ENCODE data around the gene IL31.
"Not testable (repeated sequence)": the region's sequence is repeated elsewhere in the genome, so short reads cannot be mapped to it uniquely, and the experiment has no call there.

Gene IL31

DNA sequence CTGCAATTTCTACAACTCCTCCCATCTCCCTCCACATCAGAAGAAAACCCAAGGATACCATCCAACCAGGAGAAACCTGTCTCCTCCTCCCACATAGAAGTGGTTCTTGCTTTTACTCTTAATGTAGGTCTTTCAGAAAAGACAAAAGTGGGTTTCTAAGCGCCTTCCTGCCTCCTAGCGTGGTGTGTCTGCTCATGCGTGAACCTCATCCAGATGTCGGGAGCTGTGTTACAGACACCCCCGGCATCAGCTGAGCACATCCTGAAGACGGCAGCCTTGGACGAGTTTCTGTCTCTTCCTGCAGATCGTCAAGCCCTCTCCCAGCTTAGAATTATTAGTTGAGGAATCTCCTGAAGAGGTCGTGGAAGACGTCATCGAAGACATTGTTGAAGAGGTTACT lies 18.4 kb upstream of the IL31 start:
- DNase-seq (ENCODE audit: low spot score): no peak

DNA sequence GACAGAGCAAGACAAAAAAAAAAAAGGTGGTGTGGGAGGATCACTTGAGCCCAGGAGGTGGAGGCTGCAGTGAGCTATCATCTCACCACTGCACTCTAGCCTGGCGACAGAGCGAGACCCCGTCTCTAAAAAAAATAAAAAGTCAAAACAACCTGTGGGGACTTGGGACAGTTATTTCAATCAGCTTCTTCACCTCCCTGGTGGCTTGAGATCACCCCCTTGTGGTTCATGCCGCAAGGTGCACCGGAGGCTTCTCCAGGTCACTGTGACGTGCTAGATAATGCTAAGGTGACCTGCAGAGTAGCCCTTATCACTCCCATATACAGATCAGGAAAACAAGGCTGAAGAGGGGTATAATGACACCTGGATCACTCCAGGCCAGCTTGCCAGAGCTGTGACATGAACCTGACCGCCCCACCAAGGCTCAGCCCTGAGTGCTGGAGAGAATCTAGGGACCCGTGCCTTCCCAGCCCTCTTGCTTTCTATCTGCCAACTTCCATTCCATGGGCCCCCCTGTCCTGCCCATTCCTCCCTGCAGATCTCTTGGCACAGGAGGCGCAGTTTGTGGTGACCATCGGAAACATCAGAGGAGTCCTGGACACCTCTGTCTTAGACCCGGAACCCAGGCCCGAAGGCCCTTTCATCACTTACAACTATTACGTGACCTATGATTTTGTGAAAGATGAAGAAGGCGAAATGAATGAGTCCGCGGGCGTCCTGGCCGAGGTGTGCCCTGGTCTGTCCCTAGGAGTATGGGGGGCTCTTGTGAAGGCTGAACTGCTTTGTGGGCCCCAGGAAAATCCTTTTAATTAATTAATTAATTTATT lies 17.0 kb upstream of the IL31 start:
- peak; percentile 62 for DNase-seq (ENCODE audit: low spot score)

DNA sequence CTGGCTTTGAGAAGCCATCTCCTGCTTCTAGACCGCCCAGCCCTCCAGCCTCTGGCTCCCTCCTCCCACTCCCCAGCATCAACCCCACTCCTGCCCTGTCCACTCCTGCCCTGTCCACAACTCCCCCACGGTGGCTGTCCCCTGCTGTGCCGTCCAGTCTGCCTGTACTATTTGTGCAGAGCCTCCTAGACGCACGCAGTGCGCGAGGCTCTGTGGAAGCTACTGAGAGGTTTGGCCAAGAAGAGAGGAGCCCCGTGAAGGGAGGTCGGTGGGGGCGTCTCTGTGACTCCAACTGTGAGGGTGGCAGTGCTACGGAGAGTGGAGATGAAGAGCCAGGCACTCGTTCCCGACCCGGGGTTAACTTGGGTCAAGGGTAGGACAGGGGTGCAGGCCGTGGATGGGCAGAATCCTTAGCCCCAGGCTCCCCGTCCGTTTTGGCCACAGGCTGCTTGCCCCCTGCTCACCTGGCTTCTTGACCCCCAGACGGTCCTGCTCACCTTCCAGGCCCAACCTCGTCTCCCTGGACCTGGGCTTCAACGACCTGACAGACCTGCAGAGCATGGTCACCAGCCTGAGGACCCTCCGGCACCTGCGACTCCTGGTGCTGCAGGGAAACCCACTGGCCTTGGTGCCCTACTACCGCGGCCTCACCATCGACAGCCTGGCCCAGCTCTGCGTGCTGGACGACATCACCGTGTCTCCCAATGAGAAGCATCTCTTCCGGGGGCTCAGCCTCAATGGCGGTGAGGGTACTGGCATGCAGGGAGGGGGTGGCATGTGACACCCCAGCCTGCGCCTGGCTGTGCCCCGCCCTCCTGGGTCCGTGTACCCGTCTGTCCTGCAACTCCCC lies 15.8 kb upstream of the IL31 start:
- DNase-seq (ENCODE audit: low spot score): no peak

DNA sequence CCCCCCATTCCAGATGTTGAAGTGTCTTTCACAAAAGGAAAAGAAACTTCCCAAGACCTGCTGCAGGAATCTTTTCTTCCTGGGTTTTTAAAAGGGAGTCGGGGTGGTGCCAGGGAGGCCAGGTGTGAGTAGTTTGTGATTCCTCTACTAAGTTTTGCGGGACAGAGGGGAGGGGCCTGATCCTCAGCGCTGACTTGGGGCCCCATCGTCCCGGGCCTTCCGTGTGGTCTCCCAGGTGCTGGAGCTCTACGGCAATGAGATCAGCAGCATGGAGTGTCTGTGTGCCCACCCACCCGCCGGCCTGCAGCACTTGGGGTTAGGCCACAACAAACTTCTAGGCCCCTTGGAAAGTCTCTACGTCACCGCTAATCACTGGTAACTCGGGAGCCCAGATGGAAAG lies 13.4 kb upstream of the IL31 start:
- DNase-seq (ENCODE audit: low spot score): no peak

DNA sequence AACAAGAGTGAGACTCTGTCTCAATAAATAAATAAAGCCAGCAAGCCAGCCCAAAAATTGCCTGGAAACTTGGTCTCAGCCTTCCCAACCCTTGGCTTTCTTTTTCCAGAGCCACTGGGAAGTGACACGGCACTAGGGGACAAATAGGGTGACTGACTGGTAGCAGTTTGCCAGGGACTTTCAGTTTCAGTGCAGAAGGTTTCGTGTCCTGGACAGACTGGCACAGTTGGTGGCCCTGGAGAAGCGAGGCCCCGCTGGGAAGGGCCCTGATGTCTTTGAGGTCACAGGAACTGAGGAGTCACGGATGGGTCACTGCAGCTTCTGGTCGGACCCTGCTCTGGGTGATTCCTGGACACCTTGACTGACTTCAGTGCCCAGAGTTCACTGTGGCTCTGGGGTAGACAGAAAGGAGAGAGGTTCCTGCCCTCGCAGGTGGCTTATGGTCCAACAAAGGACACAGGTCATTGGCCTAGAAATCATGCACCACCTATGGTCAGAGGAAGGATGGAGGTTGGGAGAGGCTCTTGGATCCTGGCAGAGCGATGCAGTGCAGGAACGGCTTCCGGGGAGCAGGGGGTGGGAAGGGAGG lies 11.6 kb upstream of the IL31 start:
- DNase-seq (ENCODE audit: low spot score): no peak

DNA sequence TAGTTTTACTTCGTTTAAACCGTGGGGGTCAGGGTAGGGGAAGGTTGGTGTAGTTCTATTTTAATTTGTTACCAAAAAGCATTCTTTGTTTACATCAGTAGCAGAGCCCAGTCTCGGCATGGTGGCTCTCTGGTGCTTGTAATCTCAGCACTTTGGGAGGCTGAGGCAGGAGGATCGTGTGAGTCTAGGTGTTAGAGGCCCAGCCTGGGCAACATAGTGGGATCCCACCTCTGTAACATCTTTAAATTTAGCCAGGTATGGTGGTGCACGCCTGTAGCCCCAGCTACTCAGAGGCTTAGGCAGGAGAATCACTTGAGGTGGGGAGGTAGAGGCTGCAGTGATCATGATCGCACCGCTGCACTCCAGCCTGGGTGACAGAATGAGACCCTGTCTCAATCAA lies 11.1 kb upstream of the IL31 start:
- no peak for DNase-seq (ENCODE audit: low spot score)

DNA sequence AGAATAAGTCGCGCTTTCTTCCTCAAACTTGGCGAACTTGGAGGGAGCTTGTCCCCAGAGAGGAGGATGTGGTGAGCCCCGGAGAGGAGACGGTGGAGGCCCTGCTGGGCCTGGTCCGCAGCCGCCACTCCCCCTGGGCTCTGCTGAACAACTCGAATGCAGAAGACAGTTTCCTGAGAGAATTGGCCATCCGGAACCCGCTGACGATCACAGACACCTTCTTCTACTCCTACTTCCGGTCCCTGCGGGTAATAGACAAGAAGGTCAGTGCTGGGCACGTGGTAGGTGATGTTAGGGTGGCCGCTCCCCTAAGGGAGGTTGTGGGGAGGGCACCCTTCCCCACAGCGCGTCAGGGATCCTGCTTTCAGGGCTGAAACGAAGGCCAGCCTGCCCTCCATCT lies 10.5 kb upstream of the IL31 start:
- DNase-seq (ENCODE audit: low spot score): no peak

DNA sequence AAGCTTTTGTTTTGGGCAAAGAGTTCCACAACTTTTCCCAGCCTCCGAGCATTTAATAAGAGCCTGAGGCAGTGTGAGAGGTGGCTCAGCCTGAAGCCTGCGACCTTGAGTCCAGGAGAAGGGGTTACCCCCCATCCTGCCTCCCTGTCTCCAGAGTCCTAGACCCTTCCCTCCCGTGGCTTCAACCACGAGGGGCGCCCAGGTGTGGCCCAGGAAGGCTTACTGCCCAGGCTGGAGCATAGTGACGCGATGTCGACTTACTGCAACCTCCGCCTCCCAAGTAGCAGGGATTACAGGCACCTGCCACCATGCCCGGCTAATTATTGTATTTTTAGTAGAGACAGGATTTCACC lies 9.5 kb upstream of the IL31 start:
- DNase-seq (ENCODE audit: low spot score): no peak

DNA sequence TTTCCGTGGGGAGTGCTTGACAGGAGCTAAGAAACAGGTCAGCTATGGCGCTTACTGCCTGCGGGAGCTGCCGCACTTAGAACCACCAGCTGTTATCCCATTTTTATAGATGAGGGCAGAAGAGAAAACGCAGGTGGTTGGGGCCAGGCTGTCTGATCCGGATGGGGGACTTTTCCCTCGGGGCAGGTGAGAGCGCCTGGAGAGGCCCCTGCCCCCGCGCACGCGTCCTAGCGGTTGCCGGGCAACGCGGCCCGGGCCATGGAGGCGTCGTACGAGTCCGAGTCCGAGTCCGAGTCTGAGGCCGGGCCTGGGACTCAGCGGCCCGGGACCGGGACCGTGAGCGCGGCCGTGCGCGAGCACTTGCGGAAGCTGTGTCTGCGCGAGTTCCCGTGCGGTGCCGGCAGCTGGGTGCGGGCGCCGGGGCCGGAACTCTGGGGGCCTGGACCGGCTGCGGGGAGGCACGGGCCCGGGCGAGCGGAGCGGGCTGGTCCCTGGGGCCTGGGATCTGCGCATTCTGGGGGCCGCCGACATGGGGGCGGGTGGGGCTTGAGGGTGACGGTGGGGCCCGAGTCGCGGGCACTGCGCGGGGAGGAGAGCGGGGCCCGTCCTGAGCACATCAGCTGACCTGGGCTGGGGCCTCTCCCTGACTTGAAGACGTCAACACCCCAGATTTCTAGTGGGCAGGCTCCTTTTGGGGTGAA lies 9.0 kb upstream of the IL31 start, which contains the start of gene LRRC43:
TSS of gene LRRC43 (plus strand) at position 237 of the 701 bp plus-strand sequence. CDS start at position 259, 22 bp downstream.
- no peak for DNase-seq (ENCODE audit: low spot score)

DNA sequence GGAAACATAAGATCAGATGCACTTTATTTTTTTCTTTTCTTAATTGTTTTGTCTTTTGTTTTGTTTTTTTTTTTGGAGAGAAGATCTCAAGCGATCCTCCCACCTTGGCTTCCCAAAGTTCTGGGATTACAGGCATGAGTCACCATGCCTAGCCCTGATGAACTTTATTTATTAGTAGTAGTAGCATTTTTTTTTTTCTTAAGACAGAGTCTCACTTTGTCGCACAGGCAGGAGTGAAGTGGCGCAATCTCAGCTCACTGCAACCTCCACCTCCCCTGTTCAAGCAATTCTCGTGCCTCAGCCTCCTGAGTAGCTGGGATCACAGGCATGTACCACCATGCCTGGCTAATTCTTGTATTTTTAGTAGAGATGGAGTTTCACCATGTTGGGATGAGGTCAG lies 2.5 kb upstream of the IL31 start:
- not testable (repeated sequence) for DNase-seq (ENCODE audit: low spot score)

DNA sequence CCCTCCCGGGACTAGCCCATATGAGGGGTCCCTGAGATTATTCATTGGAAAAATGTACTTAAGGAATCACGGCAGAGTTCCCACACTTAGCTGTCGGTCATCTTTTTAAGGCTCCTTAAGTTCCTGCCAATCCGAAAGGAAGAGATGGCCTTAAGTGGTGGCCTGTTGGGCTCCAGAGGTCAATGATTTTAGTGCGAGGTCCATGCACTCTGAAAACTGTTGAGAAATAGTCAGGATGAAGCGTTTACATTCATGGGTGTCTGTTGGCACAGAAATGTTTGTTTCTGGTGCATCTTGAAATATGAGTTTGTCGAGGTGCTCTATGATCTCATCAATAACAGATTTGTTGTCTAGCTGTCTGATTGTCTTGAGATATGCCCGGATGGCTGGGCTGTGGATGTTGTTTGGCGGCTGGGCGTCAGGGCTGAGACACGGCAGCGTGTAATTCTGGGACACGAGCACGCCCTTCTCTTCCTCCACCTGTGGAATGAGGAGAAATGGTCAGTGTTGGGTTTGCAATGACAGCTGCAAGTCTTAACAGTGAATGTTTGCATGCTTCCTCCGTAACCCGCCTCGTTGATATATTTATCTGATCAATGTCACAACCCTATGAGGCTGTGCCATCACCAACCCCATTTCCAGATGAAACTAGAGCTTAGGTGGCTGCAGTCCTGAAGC lies 1.6 kb downstream of the IL31 start:
- no peak for DNase-seq (ENCODE audit: low spot score)

DNA sequence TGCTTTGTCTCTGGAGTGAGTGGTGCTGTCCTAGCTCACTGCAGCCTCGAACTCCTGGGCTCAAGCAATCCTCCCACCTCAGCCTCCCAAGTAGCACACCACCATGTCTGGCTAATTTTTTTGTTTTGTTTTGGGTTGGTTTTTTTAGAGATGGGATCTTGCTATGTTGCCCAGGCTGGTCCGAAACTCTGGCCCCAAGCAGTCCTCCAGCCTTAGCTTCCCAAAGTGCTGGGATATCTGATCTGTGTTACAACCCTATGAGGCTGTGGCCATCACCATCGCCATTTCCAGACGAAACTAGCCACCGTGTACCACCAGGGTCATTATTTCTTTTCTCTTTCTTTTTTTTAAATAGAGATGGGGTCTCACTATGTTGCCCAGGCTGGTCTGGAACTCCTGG lies 2.6 kb downstream of the IL31 start:
- DNase-seq (ENCODE audit: low spot score): no peak

DNA sequence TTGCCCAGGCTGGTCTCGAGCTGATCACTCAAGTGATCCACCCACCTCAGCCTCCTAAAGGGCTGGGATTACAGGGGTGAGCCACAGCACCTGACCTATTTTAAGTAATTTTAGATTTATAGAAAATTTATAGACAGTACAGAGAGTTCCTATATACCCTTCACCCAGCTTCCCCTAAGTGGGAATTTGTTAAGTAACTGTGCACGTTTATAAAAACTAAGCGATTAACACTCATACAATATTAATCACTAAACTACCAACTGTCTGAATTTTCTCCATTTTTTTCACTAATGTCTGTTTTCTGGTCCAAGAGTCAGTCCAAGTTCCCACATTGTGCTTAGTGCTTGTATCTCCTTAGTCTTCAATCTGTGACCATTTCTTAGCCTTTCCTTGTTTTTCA lies 5.5 kb downstream of the IL31 start:
- DNase-seq (ENCODE audit: low spot score): no peak

DNA sequence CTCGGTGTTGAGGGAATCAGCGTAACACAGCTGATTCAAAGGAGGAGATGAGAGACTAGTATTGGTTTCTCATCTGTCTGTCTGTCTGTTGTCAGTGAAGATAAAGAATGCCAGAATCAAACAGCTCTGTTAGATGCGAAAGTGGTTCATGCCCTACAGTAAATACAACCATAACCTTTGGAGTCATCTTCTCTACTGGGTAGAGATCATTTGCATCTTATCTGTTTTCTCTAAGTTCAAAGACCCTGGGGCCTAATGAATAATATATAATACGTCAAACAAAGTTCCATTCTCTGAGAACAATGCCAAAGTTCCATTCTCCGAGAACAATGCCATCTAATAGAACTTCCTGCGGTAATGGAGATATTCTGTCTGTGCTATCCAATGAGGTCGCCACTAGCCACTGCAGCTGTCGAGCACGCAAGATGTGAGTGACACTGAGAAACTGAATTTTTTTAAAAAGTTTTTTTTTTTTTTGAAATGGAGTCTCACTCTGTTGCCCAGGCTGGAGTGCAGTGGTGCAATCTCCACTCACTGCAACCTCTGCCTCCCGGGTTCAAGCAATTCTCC lies 6.6 kb downstream of the IL31 start:
- no peak for DNase-seq (ENCODE audit: low spot score)

DNA sequence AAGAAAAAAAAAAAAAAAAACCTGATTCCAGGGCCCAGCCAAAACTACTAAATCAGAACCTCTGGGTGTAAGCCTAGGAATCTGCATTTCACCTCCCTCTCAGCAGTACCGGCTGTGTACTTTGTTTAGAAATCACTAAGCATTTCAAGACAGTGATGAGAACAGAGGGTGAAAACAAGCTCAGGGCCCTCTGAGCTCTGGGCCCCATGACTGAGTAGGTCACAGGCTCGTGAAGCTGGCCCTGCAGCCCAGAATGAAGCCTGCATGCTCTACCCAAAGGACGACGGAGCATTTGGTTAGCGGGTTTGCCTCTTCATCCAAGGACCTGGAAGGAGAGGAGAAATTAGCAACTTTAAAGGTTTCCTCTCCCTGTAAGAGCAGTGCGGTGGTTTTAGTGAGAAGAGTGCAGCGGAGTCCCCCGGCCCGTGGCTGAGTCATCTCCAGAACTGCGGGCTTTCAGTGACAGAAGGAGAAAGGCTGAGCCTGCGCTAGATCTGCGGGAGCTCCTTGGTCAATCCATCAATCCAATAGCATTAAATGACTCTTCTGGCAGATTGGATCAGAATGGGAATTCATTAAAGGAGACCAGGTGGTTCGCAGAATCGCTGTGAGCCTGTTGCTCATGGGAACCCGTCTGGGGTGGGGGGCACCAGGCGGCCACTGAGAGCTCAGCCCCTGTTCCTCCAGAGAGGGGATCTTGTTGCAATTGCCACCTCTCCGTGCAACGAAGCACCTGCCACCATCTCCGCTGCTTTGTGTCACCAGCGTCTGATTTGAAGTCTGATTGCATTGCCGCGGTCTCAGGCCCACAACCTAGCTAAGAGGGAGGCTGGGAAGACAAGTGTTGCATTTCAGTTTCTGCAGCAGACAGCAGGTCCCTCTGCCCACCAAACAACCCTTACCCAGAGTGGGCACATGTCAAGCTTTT lies 7.3 kb downstream of the IL31 start:
- DNase-seq (ENCODE audit: low spot score): no peak

DNA sequence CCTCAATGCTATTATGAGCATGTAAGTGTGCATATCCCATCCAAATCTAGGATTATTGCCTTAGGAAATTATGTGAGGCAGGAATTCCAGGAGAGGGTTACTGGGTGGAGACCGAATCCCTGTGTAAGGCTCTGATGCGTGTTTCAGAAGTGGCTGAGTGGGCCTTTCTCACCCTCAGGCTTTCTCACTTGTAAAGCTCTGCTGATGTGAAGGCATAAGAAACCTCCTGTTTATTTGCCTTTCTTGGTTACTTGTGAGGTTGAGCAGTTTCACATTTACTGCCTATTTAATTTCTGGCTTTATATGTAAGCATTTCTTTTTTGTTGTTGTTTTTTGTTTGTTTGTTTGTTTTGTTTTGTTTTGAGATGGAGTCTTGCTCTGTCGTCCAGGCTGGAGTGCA lies 11.0 kb downstream of the IL31 start:
- DNase-seq (ENCODE audit: low spot score): no peak

DNA sequence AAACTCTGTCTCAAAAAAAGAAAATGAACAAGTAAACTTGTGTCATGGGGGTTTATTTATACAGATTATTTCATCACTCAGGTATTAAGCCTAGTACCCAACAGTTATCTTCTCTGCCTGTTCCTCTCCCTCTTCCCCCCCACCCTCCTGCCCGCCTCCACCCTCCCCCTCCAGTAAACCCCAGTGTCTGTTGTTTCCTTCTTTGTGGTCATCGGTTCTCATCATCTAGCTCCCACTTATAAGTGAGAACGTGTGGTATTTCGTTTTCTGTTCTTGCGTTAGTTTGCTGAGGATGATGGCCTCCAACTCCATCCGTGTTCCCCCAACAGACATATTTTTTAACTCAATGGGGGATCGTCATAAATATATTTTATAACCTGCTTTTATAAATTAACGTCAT lies 12.3 kb downstream of the IL31 start:
- DNase-seq (ENCODE audit: low spot score): no peak

DNA sequence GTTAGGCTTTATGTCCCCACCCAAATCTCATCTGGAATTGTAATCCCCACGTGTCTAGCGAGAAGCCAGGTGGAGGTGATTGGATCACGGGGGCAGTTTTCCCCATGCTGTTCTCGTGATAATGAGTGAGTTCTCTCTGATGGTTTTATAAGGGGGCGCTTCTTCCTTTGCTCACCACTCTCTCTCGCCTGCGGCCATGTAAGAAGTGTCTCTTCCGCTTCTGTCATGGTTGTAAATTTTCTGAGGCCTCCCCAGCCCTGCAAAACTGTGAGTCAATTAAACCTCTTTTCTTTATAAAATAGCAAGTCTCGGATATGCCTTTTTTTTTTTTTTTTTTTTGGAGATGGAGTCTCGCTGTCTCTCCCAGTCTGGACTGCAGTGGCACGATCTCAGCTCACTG lies 13.3 kb downstream of the IL31 start:
- DNase-seq (ENCODE audit: low spot score): no peak

DNA sequence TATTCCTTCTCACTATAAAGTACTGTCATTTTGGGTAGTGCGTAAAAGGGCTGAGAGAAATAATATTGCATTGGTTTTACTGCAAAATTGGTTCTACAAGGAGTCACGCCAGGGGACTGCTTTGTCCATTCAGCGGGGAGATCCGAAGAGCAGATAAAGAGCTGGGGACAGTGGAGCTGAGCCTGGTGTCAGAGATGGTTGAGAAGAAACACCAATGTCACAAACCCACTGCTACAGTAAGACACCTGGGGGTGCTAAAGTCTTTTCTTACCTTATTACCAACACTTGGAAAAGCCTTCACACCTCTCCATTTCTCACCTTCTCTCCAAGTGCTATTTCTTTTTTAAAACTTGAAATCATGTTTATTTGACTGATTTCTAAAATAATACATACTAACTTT lies 14.1 kb downstream of the IL31 start:
- no peak for DNase-seq (ENCODE audit: low spot score)

DNA sequence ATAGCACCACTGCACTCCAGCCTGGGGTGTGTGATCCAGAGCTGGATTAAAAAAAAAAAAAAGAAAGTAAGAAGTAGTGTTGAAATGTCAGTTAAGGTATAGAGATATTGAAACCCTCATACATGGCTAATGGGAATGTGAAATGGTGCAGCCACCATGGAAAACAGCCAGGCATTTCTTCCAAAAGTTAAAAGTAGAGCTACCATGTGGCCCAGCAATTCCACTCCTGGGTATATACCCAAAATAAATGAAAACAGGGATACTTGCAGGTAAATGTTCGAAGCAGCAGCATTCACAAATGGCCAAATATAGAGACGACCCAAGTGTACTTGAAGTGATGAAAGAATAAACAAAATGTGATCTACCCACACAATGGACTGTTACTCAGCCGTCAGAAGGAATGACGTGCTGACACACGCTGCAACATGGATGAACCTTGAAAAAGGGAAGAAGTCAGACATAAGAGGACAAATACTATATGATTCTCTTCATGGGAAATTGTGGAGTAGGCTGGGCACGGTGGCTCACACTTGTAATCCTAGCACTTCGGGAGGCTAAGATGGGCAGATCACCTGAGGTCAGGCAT lies 15.2 kb downstream of the IL31 start:
- no peak for DNase-seq (ENCODE audit: low spot score)

All from hematopoietic multipotent progenitor cell treated with erythropoietin and hydrocortisone succinate and interleukin-3 and kit ligand, for 17 days (in vitro differentiated cells).